ENCODE data around the gene OR2T6.

OR2T6 gene

GRCh38 chr1:248393050-248393449, 17.5 kb downstream of the OR2T6 start:
- H3K4me3 Mint-ChIP-seq = no peak overlapping the region
- no peak overlapping the region for H3K27ac Mint-ChIP-seq
- H3K27me3 Mint-ChIP-seq (ENCODE audit: low read depth) = no peaks in the 10 kb centered on the region
- H3K36me3 Mint-ChIP-seq (ENCODE audit: low read depth) = no peaks in the 10 kb centered on the region
- no peak for TF ChIP-seq CTCF (IDR thresholded peaks at IDR 0.05; ENCODE audit: unreplicated experiment in 3 of 3)
- no peaks in the 10 kb centered on the region for H3K4me1 Mint-ChIP-seq
- H3K9me3 Mint-ChIP-seq = peaks cover 66% of the 10 kb centered on the region

- no peaks in the 10 kb centered on the region for H3K4me1 Mint-ChIP-seq
- no peaks in the 10 kb centered on the region for H3K36me3 Mint-ChIP-seq (ENCODE audit: low read depth)
- no peak within 1 kb of the TSS for H3K27ac Mint-ChIP-seq
- no peak for TF ChIP-seq CTCF (IDR thresholded peaks at IDR 0.05; ENCODE audit: unreplicated experiment in 3 of 3)
- H3K27me3 Mint-ChIP-seq (ENCODE audit: low read depth) = no peaks in the 10 kb centered on the region
- peaks cover 32% of the 10 kb centered on the region for H3K9me3 Mint-ChIP-seq
- no peak within 1 kb of the TSS for H3K4me3 Mint-ChIP-seq
Observed at GRCh38 chr1:248402748-248403147, 27.2 kb downstream of the OR2T6 start, which contains the start of gene OR2T1. OR2T1 (plus strand) TSS chr1:248403048; CDS start chr1:248406148, 3,100 bp downstream.

GRCh38 chr1:248404024-248404423, 28.5 kb downstream of the OR2T6 start:
- Mint-ChIP-seq H3K9me3 (peaks cover 33% of the 10 kb centered on the region), H3K4me1 (no peaks in the 10 kb centered on the region), H3K4me3 (no peak overlapping the region), H3K27ac (no peak overlapping the region), H3K27me3 (ENCODE audit: low read depth) (no peaks in the 10 kb centered on the region), H3K36me3 (ENCODE audit: low read depth) (no peaks in the 10 kb centered on the region)
- TF ChIP-seq CTCF (IDR thresholded peaks at IDR 0.05; ENCODE audit: unreplicated experiment in 3 of 3) = no peak

GRCh38 chr1:248406721-248407692, 31.5 kb downstream of the OR2T6 start:
- Mint-ChIP-seq H3K27me3 (ENCODE audit: low read depth) (no peaks in the 10 kb centered on the region), H3K27ac (no peak overlapping the region), H3K4me1 (no peaks in the 10 kb centered on the region), H3K4me3 (no peak overlapping the region), H3K9me3 (peaks cover 48% of the 10 kb centered on the region), H3K36me3 (ENCODE audit: low read depth) (peaks cover 4% of the 10 kb centered on the region)
- TF ChIP-seq CTCF (IDR thresholded peaks at IDR 0.05; ENCODE audit: unreplicated experiment in 3 of 3) = no peak

- Mint-ChIP-seq H3K4me3 (no peak overlapping the region), H3K4me1 (no peaks in the 10 kb centered on the region), H3K36me3 (ENCODE audit: low read depth) (peaks cover 3% of the 10 kb centered on the region), H3K9me3 (peaks cover 50% of the 10 kb centered on the region), H3K27ac (no peak overlapping the region), H3K27me3 (ENCODE audit: low read depth) (no peaks in the 10 kb centered on the region)
- no peak for TF ChIP-seq CTCF (IDR thresholded peaks at IDR 0.05; ENCODE audit: unreplicated experiment in 3 of 3)
Observed at GRCh38 chr1:248416226-248416625, 40.7 kb downstream of the OR2T6 start.

Data from nephron (organoid).